NB4 (cell line): ENCODE data around the gene FBXL13.
"Not testable (repeated sequence)": the region's sequence is repeated elsewhere in the genome, so short reads cannot be mapped to it uniquely, and the experiment has no call there.

ENCODE experiments used
- CTCF ChIP-seq: IDR thresholded peaks from one replicate; pipeline ENCODE4 v1.5.1; 2012; ENCODE audit warnings: low read depth, low read length
- POLR2A ChIP-seq: IDR thresholded peaks from 2 replicates; pipeline ENCODE4 v1.6.1; 2011; ENCODE audit warnings: mild to moderate bottlenecking; ENCODE audit not compliant: insufficient read length; ENCODE audit errors: extremely low read depth

GRCh38 chr7:102903576-102903975 is 171.0 kb downstream of the FBXL13 start:
- not testable (repeated sequence) for TF ChIP-seq CTCF, POLR2A
